RCC 7860 (cell line): Measurements from ENCODE around the gene PAX5.

Source experiments
- DNase-seq: peaks from one replicate; pipeline ENCODE4 v3.0.0-alpha.2; 2015; ENCODE audit warnings: low spot score
- FAIRE-seq: peaks from 2 replicates; lab custom pipeline; 2012; peaks lifted over from hg19 to GRCh38; lab: Jason Lieb, UNC

The PAX5 gene

GRCh38 chr9:36865731-36866635 lies 168.1 kb downstream of the PAX5 start:
- FAIRE-seq (no peak), DNase-seq (no peak)

GRCh38 chr9:36864491-36865410 lies 169.3 kb downstream of the PAX5 start:
- FAIRE-seq: no peak
- DNase-seq: no peak

- no peak for DNase-seq
- no peak for FAIRE-seq
These were observed 171.6 kb downstream of the PAX5 start for GRCh38 chr9:36862206-36863145.

- no peak for FAIRE-seq
- no peak for DNase-seq
These were observed 172.4 kb downstream of the PAX5 start for GRCh38 chr9:36861528-36862205.

- no peak for FAIRE-seq
- no peak for DNase-seq
These were observed 175.2 kb downstream of the PAX5 start for GRCh38 chr9:36858805-36859375.

GRCh38 chr9:36855448-36856315 lies 178.4 kb downstream of the PAX5 start:
- FAIRE-seq (no peak), DNase-seq (peak; percentile 8)

- no peak for FAIRE-seq
These were observed 179.3 kb downstream of the PAX5 start for GRCh38 chr9:36854751-36855150.

GRCh38 chr9:36854034-36854433 lies 180.0 kb downstream of the PAX5 start:
- FAIRE-seq (no peak), DNase-seq (no peak)

More at GRCh38 chr9:36854751-36855150, 179.3 kb downstream of the PAX5 start:
- DNase-seq: no peak

GRCh38 chr9:36853233-36853632 lies 180.8 kb downstream of the PAX5 start:
- DNase-seq (no peak), FAIRE-seq (no peak)

- FAIRE-seq (no peak), DNase-seq (no peak)
These were observed 184.1 kb downstream of the PAX5 start for GRCh38 chr9:36849943-36850342.

GRCh38 chr9:36848946-36849345 lies 185.1 kb downstream of the PAX5 start:
- no peak for DNase-seq
- FAIRE-seq: no peak

GRCh38 chr9:36847781-36848673 lies 186.0 kb downstream of the PAX5 start:
- no peak for DNase-seq
- FAIRE-seq: no peak

GRCh38 chr9:36846621-36847020 lies 187.4 kb downstream of the PAX5 start:
- DNase-seq (no peak), FAIRE-seq (no peak)

- DNase-seq (no peak), FAIRE-seq (no peak)
These were observed 188.2 kb downstream of the PAX5 start for GRCh38 chr9:36845844-36846243.

GRCh38 chr9:36844961-36845360 lies 189.1 kb downstream of the PAX5 start:
- no peak for FAIRE-seq
- no peak for DNase-seq

GRCh38 chr9:36843964-36844363 lies 190.1 kb downstream of the PAX5 start:
- no peak for FAIRE-seq
- DNase-seq: no peak
